GM12891 (cell line): ENCODE measurements around the gene CBARP.

Experiments
- PAX5 ChIP-seq: IDR thresholded peaks from 2 replicates; pipeline ENCODE4 v1.6.1; 2011; ENCODE audit warnings: low read length, moderate library complexity, mild to moderate bottlenecking; ENCODE audit not compliant: insufficient read depth, severe bottlenecking
- POLR2A ChIP-seq: IDR thresholded peaks from 2 replicates; pipeline ENCODE4 v1.6.1; 2011; ENCODE audit warnings: low read depth, low read length, control low read depth
- POLR2AphosphoS5 ChIP-seq: IDR thresholded peaks from 2 replicates; pipeline ENCODE4 v1.6.1; 2011; ENCODE audit warnings: low read depth, low read length, control low read depth
- TAF1 ChIP-seq: IDR thresholded peaks from 2 replicates; pipeline ENCODE4 v1.6.1; 2011; ENCODE audit warnings: low read depth, low read length, control low read depth

GRCh38 chr19:1239796-1240737, 2.3 kb upstream of the CBARP start:
- TF ChIP-seq POLR2AphosphoS5 (no peak), POLR2A (no peak), TAF1 (no peak), PAX5 (no peak)
